Measurements from ENCODE around the gene TINAG.

DNA sequence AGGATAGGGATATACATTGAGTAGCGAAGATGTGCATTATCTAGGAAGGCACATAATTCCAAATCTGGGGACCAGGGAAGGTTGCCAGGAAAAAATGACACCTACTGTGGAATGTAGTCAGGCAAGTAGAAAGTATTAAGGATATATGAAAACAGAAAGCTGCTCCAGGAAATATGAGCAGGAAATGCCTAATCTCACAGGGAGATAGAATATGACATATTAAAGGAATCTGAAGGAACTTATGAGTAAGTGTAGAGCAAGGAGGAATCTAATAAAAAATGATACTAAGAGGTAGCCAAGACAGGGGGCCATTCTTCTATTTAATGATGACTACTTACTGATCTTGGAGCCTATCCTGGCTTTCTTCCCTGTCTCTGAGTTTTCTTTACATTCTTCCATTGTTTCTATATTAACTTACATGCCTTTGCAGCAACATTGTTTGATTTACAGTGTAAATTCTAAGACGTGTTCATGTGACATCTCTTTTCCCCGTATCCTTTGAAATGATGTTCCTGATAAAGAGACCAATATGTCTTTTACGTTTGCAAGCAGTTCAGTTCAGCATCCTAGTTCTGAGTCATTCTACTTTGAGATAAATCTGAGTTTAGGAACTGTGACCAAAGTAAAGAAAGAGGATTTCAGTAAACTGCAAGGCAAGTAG lies 58.6 kb downstream of the TINAG start:
- TF ChIP-seq CTCF (IDR thresholded peaks at IDR 0.05; ENCODE audit: low read depth, low read length) (no peak), POLR2A (IDR thresholded peaks at IDR 0.05; ENCODE audit: extremely low read depth, insufficient read length) (no peak), MYC (IDR thresholded peaks at IDR 0.05; ENCODE audit: low read depth, low read length) (no peak)
- TF ChIP-seq, protein P1, sequence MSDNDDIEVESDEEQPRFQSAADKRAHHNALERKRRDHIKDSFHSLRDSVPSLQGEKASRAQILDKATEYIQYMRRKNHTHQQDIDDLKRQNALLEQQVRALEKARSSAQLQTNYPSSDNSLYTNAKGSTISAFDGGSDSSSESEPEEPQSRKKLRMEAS (IDR thresholded peaks at IDR 0.05; ENCODE audit: low read depth, low read length) = no peak
